ENCODE measurements around the gene EXT2. TPM values are rescaled to one million over a fixed set of nuclear protein-coding genes. Genes with fewer than 3 reads are reported as not detected.

Gene EXT2
- total and polyA plus RNA-seq, 2 of the 13 experiments (the other 11 are each of a cell fraction or from before 2014, with no cell fraction given) = 61.5 to 68.7 TPM

DNA sequence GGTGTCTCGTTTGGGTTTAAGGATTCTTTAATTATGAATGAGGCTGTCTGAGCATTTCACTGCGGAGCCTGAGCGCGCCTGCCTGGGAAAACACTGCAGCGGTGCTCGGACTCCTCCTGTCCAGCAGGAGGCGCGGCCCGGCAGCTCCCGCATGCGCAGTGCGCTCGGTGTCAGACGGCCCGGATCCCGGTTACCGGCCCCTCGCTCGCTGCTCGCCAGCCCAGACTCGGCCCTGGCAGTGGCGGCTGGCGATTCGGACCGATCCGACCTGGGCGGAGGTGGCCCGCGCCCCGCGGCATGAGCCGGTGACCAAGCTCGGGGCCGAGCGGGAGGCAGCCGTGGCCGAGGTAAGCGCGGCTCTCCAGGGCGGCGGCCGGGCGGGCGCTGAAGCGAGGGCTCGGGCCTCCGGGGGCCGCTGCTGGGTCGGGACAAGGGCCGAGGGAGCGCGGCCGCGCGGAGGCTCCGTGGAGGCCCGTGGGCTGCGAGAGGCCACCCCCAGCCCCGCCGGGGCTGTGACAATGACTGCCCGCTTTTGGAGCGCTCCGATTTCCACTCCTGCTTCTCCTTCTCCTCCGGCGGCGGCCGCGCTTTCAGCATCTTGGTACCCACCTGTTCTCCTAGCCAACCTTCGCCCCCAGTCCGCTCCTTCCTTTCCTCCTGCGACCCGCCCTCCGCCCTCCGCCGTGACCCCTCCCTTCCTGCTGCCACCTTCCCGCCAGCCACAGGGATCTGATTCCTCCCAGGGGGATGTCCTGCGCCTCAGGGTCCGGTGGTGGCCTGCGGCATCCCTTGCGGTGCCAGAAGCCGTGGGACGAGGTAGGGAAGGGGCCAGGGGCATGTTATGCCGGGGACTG lies at the start of gene EXT2 (continued):
- TF ChIP-seq KIAA2018 (CRISPR knock-in tag; IDR thresholded peaks at IDR 0.05; ENCODE audit: borderline replicate concordance) = no peak
- TF ChIP-seq CREB3 (CRISPR knock-in tag; IDR thresholded peaks at IDR 0.05) = no peak
- TF ChIP-seq, protein P1, sequence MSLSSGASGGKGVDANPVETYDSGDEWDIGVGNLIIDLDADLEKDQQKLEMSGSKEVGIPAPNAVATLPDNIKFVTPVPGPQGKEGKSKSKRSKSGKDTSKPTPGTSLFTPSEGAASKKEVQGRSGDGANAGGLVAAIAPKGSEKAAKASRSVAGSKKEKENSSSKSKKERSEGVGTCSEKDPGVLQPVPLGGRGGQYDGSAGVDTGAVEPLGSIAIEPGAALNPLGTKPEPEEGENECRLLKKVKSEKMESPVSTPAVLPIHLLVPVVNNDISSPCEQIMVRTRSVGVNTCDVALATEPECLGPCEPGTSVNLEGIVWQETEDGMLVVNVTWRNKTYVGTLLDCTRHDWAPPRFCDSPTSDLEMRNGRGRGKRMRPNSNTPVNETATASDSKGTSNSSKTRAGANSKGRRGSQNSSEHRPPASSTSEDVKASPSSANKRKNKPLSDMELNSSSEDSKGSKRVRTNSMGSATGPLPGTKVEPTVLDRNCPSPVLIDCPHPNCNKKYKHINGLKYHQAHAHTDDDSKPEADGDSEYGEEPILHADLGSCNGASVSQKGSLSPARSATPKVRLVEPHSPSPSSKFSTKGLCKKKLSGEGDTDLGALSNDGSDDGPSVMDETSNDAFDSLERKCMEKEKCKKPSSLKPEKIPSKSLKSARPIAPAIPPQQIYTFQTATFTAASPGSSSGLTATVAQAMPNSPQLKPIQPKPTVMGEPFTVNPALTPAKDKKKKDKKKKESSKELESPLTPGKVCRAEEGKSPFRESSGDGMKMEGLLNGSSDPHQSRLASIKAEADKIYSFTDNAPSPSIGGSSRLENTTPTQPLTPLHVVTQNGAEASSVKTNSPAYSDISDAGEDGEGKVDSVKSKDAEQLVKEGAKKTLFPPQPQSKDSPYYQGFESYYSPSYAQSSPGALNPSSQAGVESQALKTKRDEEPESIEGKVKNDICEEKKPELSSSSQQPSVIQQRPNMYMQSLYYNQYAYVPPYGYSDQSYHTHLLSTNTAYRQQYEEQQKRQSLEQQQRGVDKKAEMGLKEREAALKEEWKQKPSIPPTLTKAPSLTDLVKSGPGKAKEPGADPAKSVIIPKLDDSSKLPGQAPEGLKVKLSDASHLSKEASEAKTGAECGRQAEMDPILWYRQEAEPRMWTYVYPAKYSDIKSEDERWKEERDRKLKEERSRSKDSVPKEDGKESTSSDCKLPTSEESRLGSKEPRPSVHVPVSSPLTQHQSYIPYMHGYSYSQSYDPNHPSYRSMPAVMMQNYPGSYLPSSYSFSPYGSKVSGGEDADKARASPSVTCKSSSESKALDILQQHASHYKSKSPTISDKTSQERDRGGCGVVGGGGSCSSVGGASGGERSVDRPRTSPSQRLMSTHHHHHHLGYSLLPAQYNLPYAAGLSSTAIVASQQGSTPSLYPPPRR (CRISPR knock-in tag; IDR thresholded peaks at IDR 0.05; ENCODE audit: borderline replicate concordance) = no peak
- TF ChIP-seq ZBTB44 (CRISPR knock-in tag; IDR thresholded peaks at IDR 0.05) = no peak
- TF ChIP-seq GATA4 (IDR thresholded peaks at IDR 0.05; ENCODE audit: borderline replicate concordance, low read depth) = no peak
- TF ChIP-seq, protein P2, sequence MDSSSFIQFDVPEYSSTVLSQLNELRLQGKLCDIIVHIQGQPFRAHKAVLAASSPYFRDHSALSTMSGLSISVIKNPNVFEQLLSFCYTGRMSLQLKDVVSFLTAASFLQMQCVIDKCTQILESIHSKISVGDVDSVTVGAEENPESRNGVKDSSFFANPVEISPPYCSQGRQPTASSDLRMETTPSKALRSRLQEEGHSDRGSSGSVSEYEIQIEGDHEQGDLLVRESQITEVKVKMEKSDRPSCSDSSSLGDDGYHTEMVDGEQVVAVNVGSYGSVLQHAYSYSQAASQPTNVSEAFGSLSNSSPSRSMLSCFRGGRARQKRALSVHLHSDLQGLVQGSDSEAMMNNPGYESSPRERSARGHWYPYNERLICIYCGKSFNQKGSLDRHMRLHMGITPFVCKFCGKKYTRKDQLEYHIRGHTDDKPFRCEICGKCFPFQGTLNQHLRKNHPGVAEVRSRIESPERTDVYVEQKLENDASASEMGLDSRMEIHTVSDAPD (CRISPR knock-in tag; IDR thresholded peaks at IDR 0.05) = no peak
- no peak for TF ChIP-seq ZNF615 (CRISPR knock-in tag; IDR thresholded peaks at IDR 0.05; ENCODE audit: borderline replicate concordance)
- TF ChIP-seq ZFP36L2 (CRISPR knock-in tag; IDR thresholded peaks at IDR 0.05) = no peak
- TF ChIP-seq ZNF792 (CRISPR knock-in tag; IDR thresholded peaks at IDR 0.05) = 0 out of 2 replicates have a peak, but pooled peaks have one; percentile 21
- 0 out of 2 replicates have a peak, but pooled peaks have one; percentile 48 for TF ChIP-seq ZNF816 (CRISPR knock-in tag; IDR thresholded peaks at IDR 0.05; ENCODE audit: borderline replicate concordance)
